GM23338 (cell line): ENCODE measurements around the gene KCNJ3. TPM values are rescaled to one million over a fixed set of nuclear protein-coding genes. Genes with fewer than 3 reads are reported as not detected.

Experiments used
- ATAC-seq: fragments of 200-7000 bp; cut with Tn5 transposase; 3 replicates; pipeline ENCODE4 v1.9.1; 2020
- DNase-seq: peaks from one replicate; pipeline ENCODE4 v3.0.0-alpha.2; 2015; ENCODE audit warnings: low spot score
- H2AFZ ChIP-seq: fragments of 200-600 bp; sonication (generic); 2 replicates; pipeline ENCODE4 v1.8.0; 2016; ENCODE audit warnings: antibody characterized with exemption, mild to moderate bottlenecking, moderate library complexity
- H3F3A ChIP-seq: fragments of 200-600 bp; sonication (generic); replicated peaks from 2 replicates; pipeline ENCODE4 v1.8.0; 2017; ENCODE audit warnings: antibody characterized with exemption, mixed run types, low read depth
- H3K27ac ChIP-seq: fragments of 200-600 bp; sonication (generic); 2 replicates; pipeline ENCODE4 v1.6.1; 2016; ENCODE audit warnings: low read depth
- H3K27me3 ChIP-seq: fragments of 200-600 bp; sonication (generic); 2 replicates; pipeline ENCODE4 v1.8.0; 2016; ENCODE audit warnings: mild to moderate bottlenecking, mixed run types, moderate library complexity; ENCODE audit not compliant: insufficient read depth
- H3K36me3 ChIP-seq: fragments of 200-600 bp; sonication (generic); 2 replicates; pipeline ENCODE4 v1.8.0; 2016; ENCODE audit warnings: mild to moderate bottlenecking; ENCODE audit not compliant: insufficient read depth
- H3K4me1 ChIP-seq: fragments of 200-600 bp; sonication (generic); 2 replicates; pipeline ENCODE4 v1.8.0; 2016; ENCODE audit warnings: mild to moderate bottlenecking, moderate library complexity; ENCODE audit not compliant: insufficient read depth
- H3K4me2 ChIP-seq: fragments of 200-600 bp; sonication (generic); 2 replicates; pipeline ENCODE4 v1.7.1; 2017; ENCODE audit warnings: mixed run types
- H3K4me3 ChIP-seq: fragments of 200-600 bp; sonication (generic); 2 replicates; pipeline ENCODE4 v1.6.1; 2016; ENCODE audit warnings: mixed run types
- H3K79me2 ChIP-seq: fragments of 200-600 bp; sonication (generic); replicated peaks from 2 replicates; pipeline ENCODE4 v1.8.0; 2017; ENCODE audit warnings: mild to moderate bottlenecking; ENCODE audit not compliant: insufficient read depth
- H3K9me2 ChIP-seq: fragments of 200-600 bp; sonication (generic); 2 replicates; pipeline ENCODE4 v1.8.0; 2017; ENCODE audit not compliant: insufficient read depth
- H4K20me1 ChIP-seq: fragments of 200-600 bp; sonication (generic); replicated peaks from 2 replicates; pipeline ENCODE4 v1.8.0; 2017; ENCODE audit warnings: mild to moderate bottlenecking; ENCODE audit not compliant: insufficient read depth
- H3K27ac Mint-ChIP-seq: 2 replicates; pipeline ENCODE4 v1.8.0; 2020; ENCODE audit warnings: inconsistent platforms, mild to moderate bottlenecking, moderate library complexity, mixed read lengths
- H3K27me3 Mint-ChIP-seq: 3 replicates; pipeline ENCODE4 v1.8.0; 2022; ENCODE audit warnings: low read depth, mild to moderate bottlenecking, moderate library complexity, mixed read lengths, inconsistent platforms; ENCODE audit not compliant: insufficient read depth, poor library complexity
- H3K36me3 Mint-ChIP-seq: 3 replicates; pipeline ENCODE4 v1.8.0; 2021; ENCODE audit warnings: low read depth, mild to moderate bottlenecking, inconsistent platforms, moderate library complexity, mixed read lengths
- H3K4me1 Mint-ChIP-seq: 3 replicates; pipeline ENCODE4 v1.8.0; 2020; ENCODE audit warnings: mild to moderate bottlenecking, inconsistent platforms, mixed read lengths
- H3K4me3 Mint-ChIP-seq: 3 replicates; pipeline ENCODE4 v1.8.0; 2021; ENCODE audit warnings: moderate library complexity, mild to moderate bottlenecking, inconsistent platforms, mixed read lengths
- H3K9me3 Mint-ChIP-seq: 3 replicates; pipeline ENCODE4 v1.8.0; 2020; ENCODE audit warnings: moderate library complexity, mild to moderate bottlenecking, inconsistent platforms, mixed read lengths
- CREB1 ChIP-seq: fragments of 250-450 bp; sonication (Bioruptor Pico); IDR thresholded peaks from 2 replicates; pipeline ENCODE4 v1.5.0; 2020; ENCODE audit warnings: low read depth, mild to moderate bottlenecking, moderate library complexity
- CTCF ChIP-seq, 2 experiments: fragments of 200-600 bp in 1 of 2; sonication (generic) in 1 of 2; conservative IDR thresholded peaks; 2 replicates each; pipeline versions ENCODE4 v1.5.1 to v1.6.1; 2016 to 2017; ENCODE audit warnings: antibody characterized with exemption in 2 of 2, low read depth in 2 of 2, mild to moderate bottlenecking in 2 of 2, moderate library complexity in 1 of 2
- EZH2phosphoT487 ChIP-seq: fragments of 200-600 bp; sonication (generic); IDR thresholded peaks from one replicate; pipeline ENCODE4 v1.8.1; 2018; ENCODE audit warnings: antibody characterized with exemption; ENCODE audit not compliant: unreplicated experiment
- STAT1 ChIP-seq: IDR thresholded peaks from one replicate; pipeline ENCODE4 v1.6.1; 2016; ENCODE audit warnings: antibody characterized with exemption; ENCODE audit not compliant: unreplicated experiment
- ZNF114 ChIP-seq: fragments of 250-450 bp; sonication (Bioruptor Pico); IDR thresholded peaks from 2 replicates; pipeline ENCODE4 v1.5.0; 2020; ENCODE audit warnings: mild to moderate bottlenecking, moderate library complexity
- ZNF331 ChIP-seq: fragments of 250-450 bp; sonication (Bioruptor Pico); IDR thresholded peaks from 2 replicates; pipeline ENCODE4 v1.5.0; 2020; ENCODE audit warnings: low read depth, mild to moderate bottlenecking, moderate library complexity
- ZNF462 ChIP-seq: fragments of 250-450 bp; sonication (Bioruptor Pico); IDR thresholded peaks from 2 replicates; pipeline ENCODE4 v1.5.0; 2020; ENCODE audit warnings: mild to moderate bottlenecking, moderate library complexity
- polyA plus RNA-seq: library from polyadenylated mRNA; unstranded; fragments of >200 nt; fragmentation: Nextera tagmentation; extraction: Ambion mirVana; gene quantifications from 2 replicates; pipeline ENCODE4 v1.2.1, GENCODE V29; 2016
- total RNA-seq: library from RNA; depleted of rRNA; stranded (reverse); fragments of >200 nt; shearing (Covaris generic); gene quantifications from 2 replicates; pipeline ENCODE4 v1.2.3, GENCODE V29; 2014
- TF ChIP-seq, protein P1 (sequence below): IDR thresholded peaks from one replicate; pipeline ENCODE4 v1.6.1; 2018; ENCODE audit warnings: antibody characterized with exemption; ENCODE audit not compliant: unreplicated experiment

KCNJ3 gene
- total and polyA plus RNA-seq, 2 experiments from 2014 or later, result 0.05 to 0.28 TPM

DNA sequence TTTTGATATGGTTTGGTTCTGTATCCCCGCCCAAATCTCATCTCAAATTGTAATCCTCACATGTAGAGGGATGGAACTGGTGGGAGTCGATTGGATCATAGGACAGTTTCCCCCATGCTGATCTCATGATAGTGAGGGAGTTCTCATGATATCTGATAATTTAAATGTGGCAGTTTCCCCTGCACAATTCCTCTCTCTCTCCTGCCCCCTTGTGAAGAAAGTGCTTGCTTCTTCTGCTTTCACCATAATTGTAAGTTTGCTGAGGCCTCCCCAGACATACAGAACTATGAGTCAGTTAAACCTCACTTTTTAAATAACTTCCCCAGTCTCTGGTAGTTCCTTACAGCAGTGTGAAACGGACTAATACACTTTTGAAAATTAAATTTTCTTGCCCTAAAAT is 12.3 kb upstream of the KCNJ3 start:
- Histone ChIP-seq H3F3A (no peaks in the 10 kb centered on the region), H2AFZ (no peak overlapping the region), H3K4me2 (no peak overlapping the region), H3K27ac (no peak overlapping the region), H3K4me1 (no peaks in the 10 kb centered on the region), H3K9me2 (no peaks in the 10 kb centered on the region), H3K79me2 (no peaks in the 10 kb centered on the region), H4K20me1 (no peaks in the 10 kb centered on the region), H3K36me3 (no peaks in the 10 kb centered on the region), H3K4me3 (no peak overlapping the region), H3K27me3 (no peaks in the 10 kb centered on the region)
- Mint-ChIP-seq H3K27me3 (no peaks in the 10 kb centered on the region), H3K4me3 (no peak overlapping the region), H3K4me1 (no peaks in the 10 kb centered on the region), H3K27ac (no peak overlapping the region), H3K36me3 (no peaks in the 10 kb centered on the region), H3K9me3 (no peaks in the 10 kb centered on the region)
- peak; percentile 38; the same call in 2 of the 3 replicates for ATAC-seq
- TF ChIP-seq CREB1, result no peak
- peak; percentile 50 to 74 for TF ChIP-seq CTCF (conservative IDR thresholded peaks at IDR 0.05; ENCODE audit: low read depth in 2 of 2)
- peak; percentile 47 for DNase-seq

DNA sequence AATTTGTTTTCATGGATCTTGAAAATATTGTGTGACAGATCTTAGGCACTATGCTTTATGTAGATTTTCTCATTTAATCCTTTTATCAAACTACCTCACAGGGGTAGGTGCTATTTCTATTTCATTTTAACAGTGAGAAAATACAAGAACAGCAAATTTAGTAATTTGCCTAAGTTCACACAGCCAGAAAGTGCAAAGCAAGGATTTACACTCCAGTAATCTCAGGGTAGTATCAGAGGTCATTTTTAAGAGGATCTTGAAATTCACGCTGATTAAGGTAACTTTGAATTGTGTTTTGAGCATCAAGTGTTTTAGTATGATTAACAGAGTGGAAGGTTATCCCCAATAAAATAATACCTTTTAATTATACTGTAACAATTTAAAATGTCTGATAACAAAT is 10.1 kb upstream of the KCNJ3 start:
- no peaks in the 10 kb centered on the region for H3K4me1 Mint-ChIP-seq
- Histone ChIP-seq H3K9me2 (no peaks in the 10 kb centered on the region), H4K20me1 (no peaks in the 10 kb centered on the region), H3K4me2 (no peak overlapping the region), H2AFZ (no peak overlapping the region), H3K4me1 (no peaks in the 10 kb centered on the region), H3K27ac (no peak overlapping the region), H3K4me3 (no peak overlapping the region), H3K79me2 (no peaks in the 10 kb centered on the region), H3F3A (no peaks in the 10 kb centered on the region), H3K27me3 (no peaks in the 10 kb centered on the region), H3K36me3 (no peaks in the 10 kb centered on the region)
- H3K36me3 Mint-ChIP-seq, result no peaks in the 10 kb centered on the region
- ATAC-seq (no peak), DNase-seq (no peak)
- H3K27me3 Mint-ChIP-seq, result no peaks in the 10 kb centered on the region
- H3K9me3 Mint-ChIP-seq, result no peaks in the 10 kb centered on the region
- H3K4me3 Mint-ChIP-seq, result no peak overlapping the region
- H3K27ac Mint-ChIP-seq, result no peak overlapping the region
- TF ChIP-seq ZNF331 (CRISPR knock-in tag) (no peak), EZH2phosphoT487 (no peak), STAT1 (no peak), ZNF462 (CRISPR knock-in tag) (no peak), CTCF (conservative IDR thresholded peaks at IDR 0.05; ENCODE audit: low read depth in 2 of 2) (no peak), ZNF114 (no peak), CREB1 (no peak)
- TF ChIP-seq, protein P1, sequence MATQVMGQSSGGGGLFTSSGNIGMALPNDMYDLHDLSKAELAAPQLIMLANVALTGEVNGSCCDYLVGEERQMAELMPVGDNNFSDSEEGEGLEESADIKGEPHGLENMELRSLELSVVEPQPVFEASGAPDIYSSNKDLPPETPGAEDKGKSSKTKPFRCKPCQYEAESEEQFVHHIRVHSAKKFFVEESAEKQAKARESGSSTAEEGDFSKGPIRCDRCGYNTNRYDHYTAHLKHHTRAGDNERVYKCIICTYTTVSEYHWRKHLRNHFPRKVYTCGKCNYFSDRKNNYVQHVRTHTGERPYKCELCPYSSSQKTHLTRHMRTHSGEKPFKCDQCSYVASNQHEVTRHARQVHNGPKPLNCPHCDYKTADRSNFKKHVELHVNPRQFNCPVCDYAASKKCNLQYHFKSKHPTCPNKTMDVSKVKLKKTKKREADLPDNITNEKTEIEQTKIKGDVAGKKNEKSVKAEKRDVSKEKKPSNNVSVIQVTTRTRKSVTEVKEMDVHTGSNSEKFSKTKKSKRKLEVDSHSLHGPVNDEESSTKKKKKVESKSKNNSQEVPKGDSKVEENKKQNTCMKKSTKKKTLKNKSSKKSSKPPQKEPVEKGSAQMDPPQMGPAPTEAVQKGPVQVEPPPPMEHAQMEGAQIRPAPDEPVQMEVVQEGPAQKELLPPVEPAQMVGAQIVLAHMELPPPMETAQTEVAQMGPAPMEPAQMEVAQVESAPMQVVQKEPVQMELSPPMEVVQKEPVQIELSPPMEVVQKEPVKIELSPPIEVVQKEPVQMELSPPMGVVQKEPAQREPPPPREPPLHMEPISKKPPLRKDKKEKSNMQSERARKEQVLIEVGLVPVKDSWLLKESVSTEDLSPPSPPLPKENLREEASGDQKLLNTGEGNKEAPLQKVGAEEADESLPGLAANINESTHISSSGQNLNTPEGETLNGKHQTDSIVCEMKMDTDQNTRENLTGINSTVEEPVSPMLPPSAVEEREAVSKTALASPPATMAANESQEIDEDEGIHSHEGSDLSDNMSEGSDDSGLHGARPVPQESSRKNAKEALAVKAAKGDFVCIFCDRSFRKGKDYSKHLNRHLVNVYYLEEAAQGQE, result no peak
